ENCODE results near the gene LLPH.

GRCh38 chr12:66129934-66130266, 650 bp downstream of the LLPH start:
- TF ChIP-seq CTCF (IDR thresholded peaks at IDR 0.05), result no peak
- no peak for TF ChIP-seq POLR2A (IDR thresholded peaks at IDR 0.05)
